Raji (cell line): Measurements from ENCODE around the gene GRM8.

Experiments
- POLR2A ChIP-seq: IDR thresholded peaks from 2 replicates; pipeline ENCODE4 v1.6.1; 2011; ENCODE audit warnings: low read depth, low read length, control low read depth; ENCODE audit not compliant: insufficient read depth

The GRM8 gene

GRCh38 chr7:126657599-126658358, 595.0 kb downstream of the GRM8 start:
- TF ChIP-seq POLR2A, result peak; percentile 25; the same call in 1 of the 2 replicates

DNA sequence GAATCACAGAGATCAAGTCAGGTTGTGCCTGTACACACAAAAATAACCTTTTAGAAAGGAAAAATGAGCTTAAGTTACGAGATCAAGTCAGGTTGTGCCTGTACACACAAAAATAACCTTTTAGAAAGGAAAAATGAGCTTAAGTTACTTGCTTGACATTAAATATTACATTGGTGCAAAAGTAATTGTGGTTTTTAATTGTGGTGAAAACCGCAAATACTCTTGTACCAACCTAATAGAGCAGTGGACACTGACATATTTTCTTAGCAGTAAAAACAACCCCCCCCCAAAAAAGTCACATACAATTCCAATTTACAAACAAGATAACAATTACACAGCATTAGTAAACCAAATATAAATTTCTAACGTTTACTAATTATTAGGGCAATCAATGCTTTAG, 595.6 kb downstream of the GRM8 start:
- no peak for TF ChIP-seq POLR2A

DNA sequence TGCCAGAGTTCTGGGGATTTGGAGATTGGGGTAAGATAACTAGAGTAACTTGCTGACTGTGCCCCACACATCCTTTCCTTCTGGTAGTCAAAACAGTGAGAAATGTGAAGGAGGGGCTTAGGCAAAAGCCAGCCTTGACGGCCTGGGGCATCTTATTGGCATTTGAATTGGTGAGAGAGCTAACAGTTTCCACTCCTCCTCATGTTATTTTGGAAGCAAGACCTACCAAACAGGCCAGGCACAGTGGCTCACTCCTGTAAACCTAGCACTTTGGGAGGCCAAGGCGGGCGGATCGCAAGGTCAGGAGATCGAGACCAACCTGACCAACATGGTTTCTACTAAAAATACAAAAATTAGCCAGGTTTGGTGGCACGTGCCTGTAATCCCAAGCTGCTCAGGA, 596.6 kb downstream of the GRM8 start:
- TF ChIP-seq POLR2A, result no peak

DNA sequence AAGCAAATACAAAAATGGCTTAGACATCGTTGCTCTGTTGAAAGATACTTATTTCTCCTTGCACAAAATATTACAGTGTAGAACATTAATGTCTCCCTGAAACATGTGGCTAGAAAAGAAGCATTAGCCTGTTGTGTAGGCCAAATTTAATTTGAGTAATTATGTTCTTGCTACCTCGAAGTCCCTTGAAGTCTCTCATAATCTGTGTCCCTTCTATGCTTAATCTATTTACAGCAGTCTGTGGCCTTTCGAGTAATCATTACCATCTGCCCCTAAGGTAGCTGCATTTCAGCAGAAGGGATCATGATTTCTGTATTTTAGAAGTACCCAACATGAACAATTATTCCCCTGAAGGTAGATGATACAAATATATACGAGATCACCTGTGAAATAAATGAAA, 615.2 kb downstream of the GRM8 start:
- TF ChIP-seq POLR2A, result no peak

- TF ChIP-seq POLR2A, result no peak
These were observed 617.2 kb downstream of the GRM8 start for GRCh38 chr7:126635545-126635944.

GRCh38 chr7:126608339-126608776, 644.4 kb downstream of the GRM8 start:
- TF ChIP-seq POLR2A, result no peak

GRCh38 chr7:126606331-126606730, 646.4 kb downstream of the GRM8 start:
- TF ChIP-seq POLR2A, result no peak

DNA sequence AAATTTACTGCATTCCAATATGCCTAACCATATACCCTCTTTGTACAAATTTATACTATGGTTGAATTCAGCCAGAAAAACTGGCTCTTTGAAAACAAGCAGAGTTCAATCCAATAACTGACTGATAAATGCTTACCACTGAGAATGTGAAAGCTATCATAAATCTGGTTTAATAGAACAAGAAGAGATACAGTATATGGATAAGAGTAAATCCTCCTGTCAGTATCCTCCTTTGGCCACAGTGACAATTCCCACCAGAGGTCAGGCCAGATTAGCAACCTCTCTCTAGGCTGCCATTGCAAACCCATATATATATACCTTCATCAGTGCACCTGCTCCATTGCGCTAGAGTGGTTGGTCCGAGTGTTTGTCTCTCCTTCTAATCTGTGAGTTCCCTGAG, 647.2 kb downstream of the GRM8 start:
- TF ChIP-seq POLR2A, result no peak

GRCh38 chr7:126605056-126605455, 647.7 kb downstream of the GRM8 start:
- no peak for TF ChIP-seq POLR2A

GRCh38 chr7:126589068-126589684, 663.6 kb downstream of the GRM8 start:
- TF ChIP-seq POLR2A, result no peak

DNA sequence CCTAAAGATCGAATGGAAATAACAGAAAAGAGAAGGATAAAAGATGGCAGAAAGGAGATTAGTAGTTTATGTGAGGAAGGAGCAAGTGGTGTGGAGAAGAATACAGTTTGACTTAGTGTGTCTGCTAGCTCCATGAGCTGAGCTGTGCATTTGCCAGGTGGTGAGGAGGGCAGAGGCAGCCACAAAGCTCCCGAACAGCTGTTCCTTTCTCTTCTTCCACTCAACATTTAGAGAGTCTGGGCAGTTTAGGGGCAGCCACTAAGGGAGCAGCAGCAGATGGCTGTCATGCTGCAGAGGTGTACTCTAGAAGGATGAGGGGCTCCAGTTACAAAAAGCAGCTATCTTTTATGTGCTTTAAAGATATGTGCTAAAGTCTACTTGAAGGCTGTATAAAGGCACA, 674.4 kb downstream of the GRM8 start:
- TF ChIP-seq POLR2A, result no peak

DNA sequence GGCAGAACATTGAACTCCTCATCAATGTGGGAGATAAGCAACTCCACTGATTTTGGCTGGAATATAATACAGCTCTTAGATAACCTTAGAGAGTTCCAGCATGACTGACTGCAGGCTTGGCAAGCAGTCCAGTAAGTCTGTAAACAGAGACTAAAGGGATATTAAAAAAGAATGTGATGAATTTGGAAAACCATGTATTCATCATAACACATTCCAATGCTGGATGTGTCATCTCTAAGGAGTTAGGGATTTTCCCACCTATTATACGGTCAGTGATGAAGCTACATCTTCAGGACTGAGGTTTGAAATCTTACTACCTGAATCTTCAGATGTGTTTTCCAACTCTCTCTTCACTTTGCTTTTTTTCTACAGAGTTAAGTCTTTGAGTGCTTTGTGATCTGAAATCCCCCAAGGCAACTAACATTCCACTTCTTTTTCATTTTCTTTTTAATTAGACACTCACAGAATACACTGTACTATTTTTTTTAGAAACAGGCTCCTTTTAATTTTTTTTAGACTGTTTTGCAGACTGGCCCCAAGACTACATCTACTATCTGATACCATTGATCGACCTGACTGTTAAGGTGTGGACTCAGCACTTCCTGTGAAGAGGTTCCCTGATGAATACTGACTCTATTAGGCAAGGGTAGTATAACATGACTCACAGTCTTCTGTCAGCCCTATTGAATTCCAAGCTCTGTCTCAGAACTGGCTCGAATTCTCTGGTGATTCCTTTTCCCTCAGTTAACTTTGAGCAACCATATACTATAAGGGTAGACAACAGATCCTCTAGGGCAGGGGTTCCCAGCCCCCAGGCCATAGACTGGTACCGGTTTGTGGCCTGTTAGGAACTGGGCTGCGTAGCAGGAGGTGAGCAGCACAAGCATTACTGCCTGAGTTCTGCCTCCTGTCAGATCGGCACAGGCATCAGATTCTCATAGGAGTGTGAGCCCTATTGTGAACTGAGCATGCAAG, 678.2 kb downstream of the GRM8 start:
- no peak for TF ChIP-seq POLR2A

DNA sequence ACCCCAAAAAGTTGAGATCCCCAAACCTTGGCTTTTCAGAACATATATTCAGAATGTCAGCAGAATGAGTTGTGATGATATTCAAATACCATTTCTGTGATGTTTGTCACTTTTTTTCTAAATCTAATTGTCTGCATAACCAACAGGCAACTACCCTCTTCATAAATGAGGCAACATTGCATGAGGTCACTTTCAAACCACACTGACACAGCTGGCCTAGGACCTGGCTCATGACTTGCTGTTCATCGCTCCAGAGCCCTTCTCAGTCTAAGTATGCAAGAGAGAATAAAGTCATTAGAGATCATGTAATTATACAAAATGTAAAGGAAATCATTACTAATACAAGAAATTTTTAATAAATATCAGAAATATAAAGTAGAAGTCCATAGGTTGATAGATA, 681.9 kb downstream of the GRM8 start:
- TF ChIP-seq POLR2A, result no peak

- TF ChIP-seq POLR2A, result no peak
These were observed 683.3 kb downstream of the GRM8 start for GRCh38 chr7:126569402-126569801.

DNA sequence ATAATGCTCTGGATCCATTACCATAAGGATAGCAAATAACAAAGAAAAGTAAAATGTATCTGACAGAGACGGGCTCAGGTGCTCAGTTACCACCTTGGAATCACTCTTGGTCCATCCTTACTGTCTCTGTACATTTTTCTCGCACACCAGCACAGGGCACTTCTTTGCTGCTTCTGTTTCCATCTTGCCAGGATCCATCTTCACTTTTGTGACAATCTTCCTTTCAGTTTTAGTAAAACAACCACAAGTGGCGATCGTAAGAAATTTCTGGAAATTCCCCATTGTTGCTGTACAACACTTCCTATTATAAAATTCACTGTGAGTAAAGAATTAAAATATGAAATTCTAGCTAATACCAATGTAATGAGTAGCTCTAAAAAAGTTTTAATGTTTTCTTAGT, 695.5 kb downstream of the GRM8 start:
- TF ChIP-seq POLR2A, result no peak
